HepG2 (cell line): ENCODE measurements around the gene STRADA. TPM values are rescaled to one million over a fixed set of nuclear protein-coding genes. Genes with fewer than 3 reads are reported as not detected.

ENCODE experiments used
- CAMTA2 ChIP-seq: sonication (generic); formaldehyde crosslinking; IDR thresholded peaks from 2 replicates; pipeline ENCODE4 v1.4.0; 2020; ENCODE audit warnings: mild to moderate bottlenecking, missing genetic modification reagents, borderline replicate concordance
- ERF ChIP-seq: IDR thresholded peaks from 2 replicates; pipeline ENCODE4 v1.6.1; 2018; ENCODE audit warnings: missing biosample characterization, missing genetic modification reagents
- KLF12 ChIP-seq: sonication (generic); formaldehyde crosslinking; IDR thresholded peaks from 2 replicates; pipeline ENCODE4 v1.4.0; 2020; ENCODE audit warnings: missing genetic modification reagents, borderline replicate concordance
- NFKBIZ ChIP-seq: IDR thresholded peaks from 2 replicates; pipeline ENCODE4 v1.6.1; 2018; ENCODE audit warnings: missing genetic modification reagents, missing compliant biosample characterization
- POLR2A ChIP-seq, 2 experiments: IDR thresholded peaks; 2 replicates each; pipeline ENCODE4 v1.6.1; 2011; ENCODE audit warnings: low read depth in 2 of 2, low read length in 2 of 2, mild to moderate bottlenecking in 1 of 2, moderate library complexity in 1 of 2; ENCODE audit not compliant: insufficient read depth in 1 of 2
- REST ChIP-seq, 2 experiments: IDR thresholded peaks; 2 replicates each; pipeline ENCODE4 v1.6.1; 2011 to 2012; ENCODE audit warnings: low read length in 2 of 2, borderline replicate concordance in 1 of 2, low read depth in 1 of 2, mild to moderate bottlenecking in 1 of 2, moderate library complexity in 1 of 2
- SMARCC2 ChIP-seq: fragments of 450-650 bp; IDR thresholded peaks from 2 replicates; pipeline ENCODE4 v1.6.1; 2017; ENCODE audit warnings: antibody characterized with exemption, mild to moderate bottlenecking
- ZBTB40 ChIP-seq, 2 experiments: fragments of 450-650 bp in 1 of 2; sonication (generic) in 1 of 2; formaldehyde crosslinking in 1 of 2; IDR thresholded peaks; 2 replicates each; pipeline versions ENCODE4 v1.6.1 to v1.8.0; 2016 to 2022; ENCODE audit warnings: antibody characterized with exemption in 1 of 2, mild to moderate bottlenecking in 1 of 2, missing genetic modification reagents in 1 of 2
- ZEB1 ChIP-seq: IDR thresholded peaks from 2 replicates; pipeline ENCODE4 v1.6.1; 2012; ENCODE audit warnings: mild to moderate bottlenecking, low read depth, inconsistent platforms; ENCODE audit not compliant: insufficient replicate concordance
- ZNF333 ChIP-seq: sonication (generic); formaldehyde crosslinking; IDR thresholded peaks from 2 replicates; pipeline ENCODE4 v1.4.0; 2020; ENCODE audit warnings: mild to moderate bottlenecking, missing genetic modification reagents, borderline replicate concordance
- ZNF367 ChIP-seq: sonication (generic); formaldehyde crosslinking; IDR thresholded peaks from 2 replicates; pipeline ENCODE4 v1.4.0; 2020; ENCODE audit warnings: missing genetic modification reagents, borderline replicate concordance
- ZNF572 ChIP-seq: sonication (generic); formaldehyde crosslinking; IDR thresholded peaks from 2 replicates; pipeline ENCODE4 v1.5.1; 2020; ENCODE audit warnings: mild to moderate bottlenecking, missing genetic modification reagents
- ZNF670 ChIP-seq: sonication (generic); formaldehyde crosslinking; IDR thresholded peaks from 2 replicates; pipeline ENCODE4 v1.8.0; 2022; ENCODE audit warnings: mild to moderate bottlenecking, missing genetic modification reagents, borderline replicate concordance
- ZNF747 ChIP-seq: sonication (generic); formaldehyde crosslinking; IDR thresholded peaks from 2 replicates; pipeline ENCODE4 v1.8.1; 2023; ENCODE audit warnings: missing genetic modification reagents, mild to moderate bottlenecking, borderline replicate concordance
- ZNF883 ChIP-seq: sonication (generic); formaldehyde crosslinking; IDR thresholded peaks from 2 replicates; pipeline ENCODE4 v1.5.1; 2020; ENCODE audit warnings: mild to moderate bottlenecking, missing genetic modification reagents; ENCODE audit errors: not compliant biosample characterization
- ZSCAN20 ChIP-seq: sonication (generic); formaldehyde crosslinking; IDR thresholded peaks from 2 replicates; pipeline ENCODE4 v1.4.0; 2020; ENCODE audit warnings: missing genetic modification reagents, mild to moderate bottlenecking, borderline replicate concordance
- polyA plus RNA-seq, 8 experiments: library from polyadenylated mRNA; depleted of rRNA in 3 of 8; stranded (reverse) in 7 of 8; unstranded in 1 of 8; fragments of >200 nt; fragmentation: Illumina TruSeq in 4 of 8; extraction: Trizol in 4 of 8; gene quantifications; 2 replicates each; pipeline versions ENCODE4 v1.2.1 to v1.2.3, GENCODE V29; 2011 to 2016; ENCODE audit warnings: low read depth in 4 of 8, missing spikeins in 1 of 8, mixed read lengths in 1 of 8; ENCODE audit not compliant: insufficient read depth in 1 of 8
- total RNA-seq, 5 experiments: library from RNA; depleted of rRNA; stranded (reverse); fragments of >200 nt; fragmentation: Illumina TruSeq; extraction: Trizol; gene quantifications; 2 replicates each; pipeline ENCODE4 v1.2.3, GENCODE V29; 2016; ENCODE audit warnings: low read depth in 1 of 5

Gene STRADA
- total and polyA plus RNA-seq, 2 of the 13 experiments (the other 11 are each of a cell fraction or from before 2014, with no cell fraction given) = 17.6 to 17.9 TPM

- no peak for TF ChIP-seq ZBTB40 (IDR thresholded peaks at IDR 0.05)
- TF ChIP-seq ZBTB40 (CRISPR knock-in tag; IDR thresholded peaks at IDR 0.05) = peak; percentile 73
- TF ChIP-seq ZEB1 = peak; percentile 95
- TF ChIP-seq ZNF572 (CRISPR knock-in tag) = 0 out of 2 replicates have a peak, but pooled peaks have one; percentile 52
- TF ChIP-seq ZNF333 = peak; percentile 94
- peak; percentile 78 to 90 for TF ChIP-seq POLR2A (IDR thresholded peaks at IDR 0.05; ENCODE audit: insufficient read depth in 1 of 2, low read depth in 2 of 2, low read length in 2 of 2)
- no peak for TF ChIP-seq ZNF367
- peak; percentile 74 for TF ChIP-seq ERF (CRISPR knock-in tag)
- TF ChIP-seq ZNF747 (CRISPR knock-in tag) = peak; percentile 46; the same call in 1 of the 2 replicates
- no peak; the same call in 1 of the 2 replicates for TF ChIP-seq ZNF670 (CRISPR knock-in tag)
- peak; percentile 62; the same call in 1 of the 2 replicates for TF ChIP-seq CAMTA2 (CRISPR knock-in tag)
- peak; percentile 93 for TF ChIP-seq KLF12 (CRISPR knock-in tag)
- TF ChIP-seq ZNF883 (CRISPR knock-in tag) = peak; percentile 97
- TF ChIP-seq ZSCAN20 (CRISPR knock-in tag) = peak; percentile 66; the same call in 1 of the 2 replicates
- TF ChIP-seq SMARCC2 = no peak
- TF ChIP-seq REST (IDR thresholded peaks at IDR 0.05; ENCODE audit: borderline replicate concordance in 1 of 2, low read depth in 1 of 2, low read length in 2 of 2) = peak in 1 of 2 experiments; percentile 46; a peak in 2 of 4 replicates
- no peak; the same call in 1 of the 2 replicates for TF ChIP-seq NFKBIZ (CRISPR knock-in tag)
Measured at GRCh38 chr17:63741408-63742173, at the start of gene STRADA (continued).
